PFSK-1 (cell line): Measurements from ENCODE around the gene ECT2.

Source experiments
- FOXP2 ChIP-seq: optimal IDR thresholded peaks from 2 replicates; pipeline ENCODE3; 2011; ENCODE audit warnings: borderline replicate concordance, control low read depth, inconsistent platforms; ENCODE audit not compliant: insufficient read depth; ENCODE audit errors: extremely low read length, extremely low read depth
- POLR2AphosphoS5 ChIP-seq: IDR thresholded peaks from 2 replicates; pipeline ENCODE4 v1.6.1; 2012; ENCODE audit warnings: low read depth, mild to moderate bottlenecking, control low read depth, low read length, moderate library complexity
- SIN3A ChIP-seq: IDR thresholded peaks from 2 replicates; pipeline ENCODE4 v1.6.1; 2012; ENCODE audit warnings: mild to moderate bottlenecking, low read length, moderate library complexity, borderline replicate concordance; ENCODE audit not compliant: insufficient read depth
- TAF1 ChIP-seq: IDR thresholded peaks from 2 replicates; pipeline ENCODE4 v1.6.1; 2012; ENCODE audit warnings: low read length, control low read depth, borderline replicate concordance; ENCODE audit not compliant: insufficient read depth
- TF ChIP-seq, protein P1 (sequence below), 2 experiments: IDR thresholded peaks; 2 replicates each; pipeline versions ENCODE4 v1.6.1 to v1.8.0; 2011 to 2012; ENCODE audit warnings: low read depth in 2 of 2, low read length in 2 of 2, control low read depth in 1 of 2, inconsistent platforms in 1 of 2, mild to moderate bottlenecking in 1 of 2, moderate library complexity in 1 of 2; ENCODE audit not compliant: insufficient read depth in 1 of 2

ECT2 gene

DNA sequence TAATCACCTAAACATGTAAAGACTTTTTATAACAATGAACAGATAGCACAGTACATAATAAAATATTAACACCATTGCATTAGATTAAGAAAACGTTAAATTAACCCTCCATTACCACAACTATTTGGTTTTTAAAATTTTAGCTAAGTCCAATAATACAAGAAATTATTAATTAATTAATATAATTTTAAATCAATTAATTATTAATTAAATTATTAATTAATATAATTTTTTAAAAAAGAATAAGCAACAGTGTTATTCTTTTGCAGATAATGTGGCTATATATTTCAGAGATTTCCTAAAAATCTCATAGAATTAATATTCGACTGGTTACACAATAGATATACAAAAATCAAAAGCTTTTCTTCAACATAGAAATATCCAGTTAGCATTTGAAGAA, 82.5 kb downstream of the ECT2 start:
- TF ChIP-seq SIN3A (no peak), TAF1 (no peak), POLR2AphosphoS5 (no peak), FOXP2 (no peak)
- TF ChIP-seq, protein P1, sequence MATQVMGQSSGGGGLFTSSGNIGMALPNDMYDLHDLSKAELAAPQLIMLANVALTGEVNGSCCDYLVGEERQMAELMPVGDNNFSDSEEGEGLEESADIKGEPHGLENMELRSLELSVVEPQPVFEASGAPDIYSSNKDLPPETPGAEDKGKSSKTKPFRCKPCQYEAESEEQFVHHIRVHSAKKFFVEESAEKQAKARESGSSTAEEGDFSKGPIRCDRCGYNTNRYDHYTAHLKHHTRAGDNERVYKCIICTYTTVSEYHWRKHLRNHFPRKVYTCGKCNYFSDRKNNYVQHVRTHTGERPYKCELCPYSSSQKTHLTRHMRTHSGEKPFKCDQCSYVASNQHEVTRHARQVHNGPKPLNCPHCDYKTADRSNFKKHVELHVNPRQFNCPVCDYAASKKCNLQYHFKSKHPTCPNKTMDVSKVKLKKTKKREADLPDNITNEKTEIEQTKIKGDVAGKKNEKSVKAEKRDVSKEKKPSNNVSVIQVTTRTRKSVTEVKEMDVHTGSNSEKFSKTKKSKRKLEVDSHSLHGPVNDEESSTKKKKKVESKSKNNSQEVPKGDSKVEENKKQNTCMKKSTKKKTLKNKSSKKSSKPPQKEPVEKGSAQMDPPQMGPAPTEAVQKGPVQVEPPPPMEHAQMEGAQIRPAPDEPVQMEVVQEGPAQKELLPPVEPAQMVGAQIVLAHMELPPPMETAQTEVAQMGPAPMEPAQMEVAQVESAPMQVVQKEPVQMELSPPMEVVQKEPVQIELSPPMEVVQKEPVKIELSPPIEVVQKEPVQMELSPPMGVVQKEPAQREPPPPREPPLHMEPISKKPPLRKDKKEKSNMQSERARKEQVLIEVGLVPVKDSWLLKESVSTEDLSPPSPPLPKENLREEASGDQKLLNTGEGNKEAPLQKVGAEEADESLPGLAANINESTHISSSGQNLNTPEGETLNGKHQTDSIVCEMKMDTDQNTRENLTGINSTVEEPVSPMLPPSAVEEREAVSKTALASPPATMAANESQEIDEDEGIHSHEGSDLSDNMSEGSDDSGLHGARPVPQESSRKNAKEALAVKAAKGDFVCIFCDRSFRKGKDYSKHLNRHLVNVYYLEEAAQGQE (IDR thresholded peaks at IDR 0.05; ENCODE audit: insufficient read depth in 1 of 2, low read depth in 2 of 2, low read length in 2 of 2) = no peak

DNA sequence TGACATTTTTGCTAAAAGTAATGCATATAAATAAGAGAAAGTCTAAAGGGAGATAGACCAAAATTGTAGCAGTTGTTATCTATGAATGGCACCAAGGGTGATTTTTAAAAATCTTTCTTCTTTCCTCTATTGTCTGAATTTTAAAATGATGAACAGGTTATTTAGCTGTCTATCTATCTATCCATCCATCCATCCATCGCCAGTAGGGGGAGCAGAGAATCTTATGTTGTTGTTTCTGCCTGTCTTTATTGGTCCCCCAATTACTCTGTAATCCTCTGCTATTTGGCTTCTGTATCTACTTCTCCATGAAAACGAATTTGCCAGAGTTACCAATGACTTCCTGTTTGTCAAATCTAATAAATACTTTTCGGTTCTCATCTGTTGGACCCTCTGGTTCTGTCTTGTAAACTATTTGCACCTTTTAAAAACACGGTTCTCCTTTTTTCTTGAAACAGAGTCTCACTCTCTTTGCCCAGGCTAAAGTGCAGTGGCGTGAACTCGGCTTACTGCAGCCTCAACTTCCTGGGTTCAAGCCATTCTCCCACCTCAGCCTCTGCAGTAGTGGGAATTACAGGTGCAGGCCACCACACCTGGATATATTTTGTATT, 86.0 kb downstream of the ECT2 start:
- TF ChIP-seq TAF1 (no peak), POLR2AphosphoS5 (no peak), SIN3A (no peak)
- TF ChIP-seq, protein P1 (IDR thresholded peaks at IDR 0.05; ENCODE audit: insufficient read depth in 1 of 2, low read depth in 2 of 2, low read length in 2 of 2) = no peak

DNA sequence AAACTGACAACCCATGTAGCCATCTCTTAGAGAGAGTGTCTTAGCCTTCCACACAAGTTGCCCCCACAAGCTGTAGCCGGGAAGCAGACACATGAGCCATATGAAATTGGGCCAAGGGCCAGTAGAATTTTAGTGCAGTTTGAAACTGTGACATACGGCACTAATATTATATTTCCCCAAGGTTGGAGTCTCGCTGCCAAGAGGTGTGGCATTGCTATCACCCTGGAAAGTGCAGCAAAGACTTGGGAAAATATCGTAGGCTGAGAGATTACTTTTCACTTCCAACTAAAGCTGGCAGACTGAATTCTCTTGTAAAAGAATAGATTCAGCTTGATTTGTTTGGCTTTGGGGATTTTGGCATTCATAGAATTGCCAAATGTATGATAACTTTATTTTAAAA, 89.2 kb downstream of the ECT2 start:
- TF ChIP-seq TAF1 = no peak
- TF ChIP-seq, protein P1 (IDR thresholded peaks at IDR 0.05; ENCODE audit: insufficient read depth in 1 of 2, low read depth in 2 of 2, low read length in 2 of 2) = no peak
- TF ChIP-seq POLR2AphosphoS5 = no peak
- TF ChIP-seq FOXP2 = no peak
- TF ChIP-seq SIN3A = no peak

DNA sequence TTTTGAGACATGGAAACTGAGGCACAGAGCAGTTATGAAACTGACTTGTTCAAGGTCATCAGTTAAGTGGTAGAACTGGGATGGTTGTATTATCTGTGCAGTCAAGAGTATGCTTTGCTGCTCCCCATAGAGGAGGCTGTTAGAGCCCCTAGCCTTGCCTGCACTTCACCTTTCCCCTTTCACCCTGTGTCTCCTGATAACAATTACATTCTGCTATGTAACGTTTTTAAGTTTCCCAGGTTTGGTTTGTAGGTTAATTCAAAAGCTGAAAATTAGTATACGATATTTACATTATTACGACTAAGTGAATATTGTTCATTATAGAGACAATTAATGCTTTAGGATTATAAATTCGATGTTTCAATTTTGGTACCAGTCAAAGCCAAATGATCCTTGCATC, 89.9 kb downstream of the ECT2 start:
- TF ChIP-seq, protein P1 (IDR thresholded peaks at IDR 0.05; ENCODE audit: insufficient read depth in 1 of 2, low read depth in 2 of 2, low read length in 2 of 2) = no peak
- TF ChIP-seq FOXP2 (no peak), TAF1 (no peak), POLR2AphosphoS5 (no peak), SIN3A (no peak)

DNA sequence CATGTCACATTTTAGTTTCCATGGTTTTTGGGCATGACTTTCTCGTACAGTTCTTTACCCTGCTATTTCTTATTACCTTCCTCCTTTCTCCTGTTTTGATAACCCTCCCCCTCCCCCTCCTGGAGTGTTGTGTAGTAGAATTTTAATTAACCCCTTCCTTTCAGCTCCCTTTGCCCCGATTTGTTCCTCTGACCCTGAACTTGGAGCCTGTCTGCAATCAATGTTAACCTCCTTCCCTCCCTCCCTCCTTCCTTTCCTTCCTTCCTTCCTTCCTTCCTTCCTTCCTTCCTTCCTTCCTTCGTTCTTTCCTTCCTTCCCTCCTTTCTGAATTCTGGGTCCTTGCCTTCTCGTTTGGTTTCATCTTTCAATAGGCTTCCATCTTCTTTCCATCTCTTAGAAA, 90.4 kb downstream of the ECT2 start:
- no peak for TF ChIP-seq POLR2AphosphoS5
- TF ChIP-seq, protein P1 (IDR thresholded peaks at IDR 0.05; ENCODE audit: insufficient read depth in 1 of 2, low read depth in 2 of 2, low read length in 2 of 2) = no peak
- no peak for TF ChIP-seq FOXP2
- TF ChIP-seq SIN3A = no peak
- TF ChIP-seq TAF1 = no peak
